Sigmoid colon (tissue), 7 donors: ENCODE results near the gene ATP1A2. TPM values are rescaled to one million over a fixed set of nuclear protein-coding genes. Genes with fewer than 3 reads are reported as not detected.

Source experiments
- DNase-seq: peaks from one replicate; pipeline ENCODE4 v3.0.0-alpha.2; 2019
- H3K27ac ChIP-seq, 4 donors: fragments of 200-600 bp; sonication (generic); one replicate each; pipeline ENCODE4 v1.5.1; 2016 to 2019; ENCODE audit warnings: mild to moderate bottlenecking in 1 of 4
- H3K27me3 ChIP-seq, 3 donors: fragments of 200-600 bp; sonication (generic); one replicate each; pipeline ENCODE4 v1.5.1; 2019; ENCODE audit warnings: mild to moderate bottlenecking in 1 of 3
- H3K36me3 ChIP-seq, 4 donors: fragments of 200-600 bp; sonication (generic); one replicate each; pipeline ENCODE4 v1.5.1; 2016 to 2019
- H3K4me1 ChIP-seq, 4 donors: fragments of 200-600 bp; sonication (generic); one replicate each; pipeline ENCODE4 v1.5.1; 2017 to 2019
- H3K4me3 ChIP-seq, 4 donors: fragments of 200-600 bp; sonication (generic); one replicate each; pipeline ENCODE4 v1.5.1; 2017 to 2019; ENCODE audit warnings: mild to moderate bottlenecking in 2 of 4, moderate library complexity in 1 of 4
- H3K9me3 ChIP-seq, 4 donors: fragments of 200-600 bp in 3 of 4; sonication (generic) in 3 of 4; one replicate each; pipeline versions ENCODE4 v1.5.1 to v1.6.1; 2013 to 2019
- CTCF ChIP-seq, 4 experiments: fragments of 450-650 bp in 3 of 4; fragments of 200-600 bp in 1 of 4; IDR thresholded peaks; one replicate each; pipeline ENCODE4 v1.5.1; 2016 to 2019; ENCODE audit warnings: antibody characterized with exemption in 4 of 4, mild to moderate bottlenecking in 3 of 4, moderate library complexity in 2 of 4
- EP300 ChIP-seq, 4 donors: sonication (generic); formaldehyde crosslinking; IDR thresholded peaks; one replicate each; pipeline ENCODE4 v1.6.1; 2017; ENCODE audit warnings: antibody characterized with exemption in 4 of 4
- POLR2A ChIP-seq, 2 donors: fragments of 450-650 bp; IDR thresholded peaks; one replicate each; pipeline ENCODE4 v1.6.1; 2016; ENCODE audit warnings: antibody characterized with exemption in 2 of 2, mild to moderate bottlenecking in 2 of 2, moderate library complexity in 2 of 2
- POLR2AphosphoS5 ChIP-seq, 4 donors: sonication (generic); formaldehyde crosslinking; IDR thresholded peaks; one replicate each; pipeline ENCODE4 v1.6.1; 2017; ENCODE audit warnings: antibody characterized with exemption in 4 of 4
- WGBS, 2 donors: extraction: QIAGEN DNeasy Blood & Tissue Kit; methylation state at CpG; one replicate each; pipeline ENCODE4 v1.1.7; 2013; 5-methylcytosine and 5-hydroxymethylcytosine counted together
- intact Hi-C: fragments of 100-400 bp; cut with DNase I; formaldehyde crosslinking; loops from one replicate; pipeline ENCODE4 v1.15.1; 2023
- polyA plus RNA-seq, 3 donors: library from polyadenylated mRNA; stranded (reverse); fragments of 200-250 nt; gene quantifications; one replicate each; pipeline ENCODE4 v1.2.3, GENCODE V29; 2013
- total RNA-seq, 4 donors: library from RNA; depleted of rRNA; stranded (reverse); fragments of >200 nt; gene quantifications; one replicate each; pipeline ENCODE4 v1.1.0, GENCODE V29; 2016
- donor health status: healthy with polysubstance abuse.
- donor health status: Bipolar disorder and iron deficiency.
- donor health status: healthy.

ATP1A2 gene
- total and polyA plus RNA-seq, 7 donors = 0.92 to 153 (median 60.7) TPM

DNA sequence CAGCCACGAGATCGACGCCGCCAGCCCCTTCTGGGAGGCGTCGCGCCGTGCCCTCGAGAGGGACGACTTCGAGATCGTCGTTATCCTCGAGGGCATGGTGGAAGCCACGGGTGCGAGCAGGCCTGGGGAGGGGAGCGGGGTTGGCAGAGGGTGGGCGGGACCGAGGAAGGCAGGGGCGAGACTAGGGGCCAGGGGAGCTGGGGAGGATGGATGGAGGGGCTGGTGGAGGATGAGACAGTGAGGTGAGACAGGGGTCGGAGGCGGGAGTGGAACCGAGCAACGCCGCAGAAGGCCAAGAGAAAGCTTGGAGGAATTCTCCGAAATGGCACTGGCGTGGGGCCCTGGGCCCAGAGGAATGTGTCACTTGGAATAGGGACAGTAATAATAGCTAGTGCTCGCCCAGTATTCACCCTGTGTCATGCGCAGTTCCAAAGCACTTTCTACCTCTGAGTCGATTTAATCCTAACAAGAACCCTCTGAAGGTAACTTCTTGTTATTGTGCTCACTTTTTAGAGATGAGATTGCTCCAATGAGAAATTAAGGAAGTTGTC lies 30.7 kb upstream of the ATP1A2 start:
- Histone ChIP-seq H3K4me3 (no peak overlapping the region), H3K27me3 (peaks cover 0 to 36% (median 12%) of the 10 kb centered on the region in 3 donors), H3K9me3 (no peaks in the 10 kb centered on the region), H3K27ac (no peak overlapping the region), H3K4me1 (peaks cover 0 to 12% (median 9%) of the 10 kb centered on the region in 4 donors), H3K36me3 (peaks cover 0 to 6% (median 0%) of the 10 kb centered on the region in 4 donors)
- no peak for DNase-seq
- WGBS, 2 donors = 90 to 92% methylated on average over 30 of the region's 30 CpGs
- intact Hi-C loops = loop anchor here (2.0 kb wide), 1 partner anchor 38 kb away; no protein-coding TSS in a partner anchor
- TF ChIP-seq POLR2AphosphoS5 (IDR thresholded peaks at IDR 0.05) = no peak
- no peak for TF ChIP-seq POLR2A (IDR thresholded peaks at IDR 0.05)
- TF ChIP-seq CTCF (IDR thresholded peaks at IDR 0.05) = no peak
- TF ChIP-seq EP300 (IDR thresholded peaks at IDR 0.05) = no peak

DNA sequence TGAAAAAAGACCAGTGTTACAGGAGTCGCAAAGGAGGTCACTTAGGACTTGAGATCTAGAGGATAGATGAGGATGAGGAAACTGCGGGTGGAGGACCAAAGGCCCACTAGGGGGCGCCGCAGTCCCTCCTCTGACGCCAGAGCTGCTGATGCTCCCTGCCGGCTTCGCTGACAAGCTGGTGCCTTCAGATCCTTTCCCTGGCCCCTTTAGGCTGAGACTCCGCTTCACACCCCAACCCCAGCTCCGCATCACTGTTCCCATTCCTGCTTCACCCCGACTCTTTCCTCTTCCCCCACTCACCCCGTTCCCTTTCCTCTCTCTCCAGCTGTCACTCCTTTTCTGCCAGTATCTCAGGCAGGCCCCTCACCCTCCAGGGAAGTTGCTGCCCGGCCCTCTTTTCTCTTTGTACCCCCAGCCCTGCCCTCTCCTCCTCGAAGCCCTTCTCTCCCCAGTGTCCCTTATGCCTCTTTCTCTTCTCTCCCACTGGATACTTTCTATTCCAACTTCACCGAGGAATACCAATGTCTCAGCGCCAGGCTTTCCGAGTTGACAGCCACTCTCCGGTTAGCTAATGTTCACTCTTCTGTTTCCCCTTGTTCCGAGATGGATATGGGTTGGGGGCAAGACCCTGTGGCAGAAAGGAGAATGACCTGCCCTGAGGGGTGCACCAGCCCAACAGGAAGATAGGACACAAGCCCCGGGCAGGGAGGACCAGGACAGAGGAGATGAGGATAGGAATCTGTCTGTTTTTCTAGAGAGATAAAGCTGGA lies 29.7 kb upstream of the ATP1A2 start:
- peaks cover 0 to 33% (median 9%) of the 10 kb centered on the region in 3 donors for H3K27me3 ChIP-seq
- peak; percentile 92 for DNase-seq
- H3K4me3 ChIP-seq = no peak overlapping the region
- H3K27ac ChIP-seq = peak overlapping the region; percentile 15 to 55 (median 22)
- intact Hi-C loops = loop anchor here (2.0 kb wide), 1 partner anchor 39 kb away; no protein-coding TSS in a partner anchor
- 48 to 58% methylated on average over 19 of the region's 19 CpGs for WGBS, 2 donors
- peaks cover 0 to 15% (median 0%) of the 10 kb centered on the region in 4 donors for H3K36me3 ChIP-seq
- peaks cover 0 to 12% (median 9%) of the 10 kb centered on the region in 4 donors for H3K4me1 ChIP-seq
- TF ChIP-seq CTCF (IDR thresholded peaks at IDR 0.05) (peak; percentile 65 to 92 (median 68)), POLR2AphosphoS5 (IDR thresholded peaks at IDR 0.05) (no peak)
- no peaks in the 10 kb centered on the region for H3K9me3 ChIP-seq

DNA sequence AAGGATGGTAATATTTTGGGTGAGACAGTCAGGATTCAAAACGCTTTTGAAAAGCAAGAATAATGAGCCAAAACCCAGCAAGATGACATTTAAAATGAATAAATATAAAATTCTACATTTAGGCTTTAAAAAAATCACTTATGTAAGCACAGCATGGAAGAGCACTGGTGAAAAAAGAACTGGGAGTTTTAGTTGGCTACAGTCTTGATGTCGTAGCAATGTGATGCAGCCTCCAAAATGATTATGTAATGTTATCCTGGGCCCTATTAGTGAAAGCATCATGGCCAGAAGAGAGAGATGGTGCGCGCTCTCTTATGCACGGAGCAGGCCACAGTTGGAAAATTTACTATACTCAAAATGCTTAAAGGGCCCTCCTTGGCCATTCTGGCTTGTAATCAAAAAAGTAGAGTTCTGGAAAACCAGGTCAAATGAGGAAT lies 29.1 kb upstream of the ATP1A2 start:
- TF ChIP-seq EP300 (IDR thresholded peaks at IDR 0.05) = no peak
- TF ChIP-seq CTCF (IDR thresholded peaks at IDR 0.05) = no peak
- no peak for TF ChIP-seq POLR2A (IDR thresholded peaks at IDR 0.05)
- no peak for TF ChIP-seq POLR2AphosphoS5 (IDR thresholded peaks at IDR 0.05)
- Histone ChIP-seq H3K9me3 (no peaks in the 10 kb centered on the region), H3K4me1 (peaks cover 0 to 12% (median 9%) of the 10 kb centered on the region in 4 donors), H3K36me3 (peaks cover 0 to 21% (median 0%) of the 10 kb centered on the region in 4 donors), H3K4me3 (no peak overlapping the region), H3K27me3 (peaks cover 0 to 29% (median 3%) of the 10 kb centered on the region in 3 donors), H3K27ac (peak overlapping the region in 3 of 4 donors; percentile 22 to 55 (median 23))
- no peak for DNase-seq
- 90 to 93% methylated on average over 5 of the region's 5 CpGs for WGBS, 2 donors
- intact Hi-C loops = no loop called here

DNA sequence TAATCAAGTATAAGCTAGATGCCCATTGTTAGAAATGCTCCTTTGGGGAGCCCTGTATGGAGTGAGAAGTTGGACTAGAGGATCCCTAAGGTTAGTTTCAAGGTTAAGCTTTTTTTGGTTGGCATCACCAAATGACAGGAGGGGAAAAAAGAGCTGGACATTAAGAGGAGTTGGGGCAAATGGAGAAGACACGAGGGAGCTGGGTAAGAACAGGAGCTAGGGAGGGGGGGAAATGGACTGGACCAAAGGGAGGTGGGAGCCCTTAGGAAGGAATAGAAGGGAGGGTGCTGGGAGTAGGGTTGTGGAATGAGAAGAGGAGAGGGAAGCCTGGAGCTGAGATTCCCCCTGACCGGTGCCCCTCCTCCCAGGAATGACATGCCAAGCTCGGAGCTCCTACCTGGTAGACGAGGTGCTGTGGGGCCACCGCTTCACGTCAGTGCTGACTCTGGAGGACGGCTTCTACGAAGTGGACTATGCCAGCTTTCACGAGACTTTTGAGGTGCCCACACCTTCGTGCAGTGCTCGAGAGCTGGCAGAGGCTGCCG lies 28.4 kb upstream of the ATP1A2 start:
- Histone ChIP-seq H3K9me3 (no peaks in the 10 kb centered on the region), H3K4me1 (peaks cover 0 to 12% (median 9%) of the 10 kb centered on the region in 4 donors), H3K27me3 (peaks cover 0 to 22% (median 0%) of the 10 kb centered on the region in 3 donors), H3K27ac (peak overlapping the region in 1 of 4 donors; percentile 55), H3K4me3 (no peak overlapping the region), H3K36me3 (peaks cover 4 to 28% (median 5%) of the 10 kb centered on the region in 4 donors)
- WGBS, 2 donors = 93 to 95% methylated on average over 12 of the region's 12 CpGs
- DNase-seq = no peak
- intact Hi-C loops = no loop called here
- TF ChIP-seq EP300 (IDR thresholded peaks at IDR 0.05) = no peak
- no peak for TF ChIP-seq POLR2A (IDR thresholded peaks at IDR 0.05)
- no peak for TF ChIP-seq POLR2AphosphoS5 (IDR thresholded peaks at IDR 0.05)
- no peak for TF ChIP-seq CTCF (IDR thresholded peaks at IDR 0.05)
